Right lobe of liver (tissue), 6 donors: ENCODE data around the gene ZNF574. TPM values are rescaled to one million over a fixed set of nuclear protein-coding genes. Genes with fewer than 3 reads are reported as not detected.

Source experiments
- ATAC-seq, 4 donors: fragments of 200-7000 bp; cut with Tn5 transposase; one replicate each; pipeline ENCODE4 v1.9.1; 2020; ENCODE audit warnings: mild to moderate bottlenecking in 4 of 4, moderate library complexity in 4 of 4
- DNase-seq, 3 donors: peaks; one replicate each; pipeline ENCODE4 v3.0.0-alpha.2; 2020
- H3K27ac ChIP-seq, 3 donors: fragments of 200-600 bp; one replicate each; pipeline ENCODE4 v1.8.0; 2022
- H3K27me3 ChIP-seq, 2 donors: fragments of 200-600 bp; one replicate each; pipeline ENCODE4 v1.8.0; 2022
- H3K36me3 ChIP-seq, 4 donors: fragments of 200-600 bp; sonication (generic) in 1 of 4; one replicate each; pipeline versions ENCODE4 v1.5.1 to v1.8.0; 2017 to 2022; ENCODE audit warnings: control low read depth in 1 of 4
- H3K4me1 ChIP-seq, 4 donors: fragments of 200-600 bp; sonication (generic) in 1 of 4; one replicate each; pipeline versions ENCODE4 v1.5.1 to v1.8.0; 2017 to 2022; ENCODE audit warnings: control low read depth in 1 of 4
- H3K4me3 ChIP-seq, 3 donors: fragments of 200-600 bp; one replicate each; pipeline ENCODE4 v1.8.0; 2022
- H3K9me3 ChIP-seq, 4 donors: fragments of 200-600 bp; sonication (generic) in 1 of 4; one replicate each; pipeline versions ENCODE4 v1.5.1 to v1.8.0; 2017 to 2022; ENCODE audit warnings: control low read depth in 1 of 4
- POLR2A ChIP-seq: fragments of 450-650 bp; IDR thresholded peaks from one replicate; pipeline ENCODE4 v1.6.1; 2017; ENCODE audit warnings: antibody characterized with exemption, mild to moderate bottlenecking
- WGBS: methylation state at CpG from one replicate; pipeline ENCODE4 v1.1.6; 2018; ENCODE audit warnings: low coverage, low lambda C conversion rate; ENCODE audit not compliant: insufficient coverage; ENCODE audit errors: missing lambda C conversion rate; 5-methylcytosine and 5-hydroxymethylcytosine counted together
- intact Hi-C, 2 donors: fragments of 100-400 bp; cut with DNase I; formaldehyde crosslinking; loops; one replicate each; pipeline versions ENCODE4 v1.11.2 to v1.14.1; 2022
- total RNA-seq, 6 experiments: library from RNA; depleted of rRNA in 2 of 6; stranded (reverse); fragments of >200 nt in 2 of 6; fragmentation: NEBNext Ultra II Directional in 3 of 6; extraction: Animal tissue kit (Norgen Biotek cat#: 25700) in 3 of 6; gene quantifications; one replicate each; pipeline versions ENCODE4 v1.1.0 to v1.2.4, GENCODE V29; 2016 to 2023
- TF ChIP-seq, protein P1 (sequence below), 4 donors: fragments of 200-600 bp in 3 of 4; fragments of 450-650 bp in 1 of 4; IDR thresholded peaks; one replicate each; pipeline versions ENCODE4 v1.5.1 to v1.8.0; 2016 to 2022; ENCODE audit warnings: antibody characterized with exemption in 4 of 4, mild to moderate bottlenecking in 2 of 4
- donor health status: DM: no; HTN: yes; CAD: no.
- donor health status: DM: no; HTN: no; CAD: no.
- donor health status: DM: no; HTN: no; CAD: no.
- donor health status: DM: no; HTN: yes; CAD: no.
- donor health status: DM: no; HTN: yes; CAD: no.

The ZNF574 gene
- total RNA-seq, 6 experiments from 2014 or later = 4.3 to 5.8 (median 4.7) TPM

DNA sequence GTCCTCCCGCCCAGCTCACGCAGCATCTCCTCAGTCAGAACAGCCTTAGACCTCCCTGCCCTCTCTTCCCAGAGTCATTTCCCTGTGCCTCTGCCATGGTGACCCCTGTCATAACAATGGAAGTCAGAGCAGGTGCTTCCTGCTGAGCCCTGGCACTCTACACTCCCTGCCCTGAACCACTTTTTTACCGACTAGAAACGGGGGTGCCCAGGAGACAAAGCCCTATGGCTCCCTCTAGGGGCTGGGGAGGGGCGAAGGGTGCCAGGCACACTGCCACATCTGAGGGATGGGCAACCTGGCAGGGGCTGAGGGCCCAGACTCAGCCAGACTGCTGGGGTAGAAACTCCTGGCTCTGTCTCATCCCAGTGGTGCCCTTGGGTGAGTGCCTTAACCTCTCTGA, 16.4 kb downstream of the ZNF574 start:
- DNase-seq (no peak), ATAC-seq (peak; percentile 28 to 62 (median 50))
- Histone ChIP-seq H3K4me1 (no peaks in the 10 kb centered on the region), H3K27ac (no peak overlapping the region), H3K36me3 (no peaks in the 10 kb centered on the region), H3K9me3 (no peaks in the 10 kb centered on the region), H3K27me3 (no peaks in the 10 kb centered on the region), H3K4me3 (no peak overlapping the region)
- no peak for TF ChIP-seq POLR2A
- TF ChIP-seq, protein P1, sequence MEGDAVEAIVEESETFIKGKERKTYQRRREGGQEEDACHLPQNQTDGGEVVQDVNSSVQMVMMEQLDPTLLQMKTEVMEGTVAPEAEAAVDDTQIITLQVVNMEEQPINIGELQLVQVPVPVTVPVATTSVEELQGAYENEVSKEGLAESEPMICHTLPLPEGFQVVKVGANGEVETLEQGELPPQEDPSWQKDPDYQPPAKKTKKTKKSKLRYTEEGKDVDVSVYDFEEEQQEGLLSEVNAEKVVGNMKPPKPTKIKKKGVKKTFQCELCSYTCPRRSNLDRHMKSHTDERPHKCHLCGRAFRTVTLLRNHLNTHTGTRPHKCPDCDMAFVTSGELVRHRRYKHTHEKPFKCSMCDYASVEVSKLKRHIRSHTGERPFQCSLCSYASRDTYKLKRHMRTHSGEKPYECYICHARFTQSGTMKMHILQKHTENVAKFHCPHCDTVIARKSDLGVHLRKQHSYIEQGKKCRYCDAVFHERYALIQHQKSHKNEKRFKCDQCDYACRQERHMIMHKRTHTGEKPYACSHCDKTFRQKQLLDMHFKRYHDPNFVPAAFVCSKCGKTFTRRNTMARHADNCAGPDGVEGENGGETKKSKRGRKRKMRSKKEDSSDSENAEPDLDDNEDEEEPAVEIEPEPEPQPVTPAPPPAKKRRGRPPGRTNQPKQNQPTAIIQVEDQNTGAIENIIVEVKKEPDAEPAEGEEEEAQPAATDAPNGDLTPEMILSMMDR (IDR thresholded peaks at IDR 0.05) = peak in 3 of 4 donors; percentile 30 to 44 (median 35)
- intact Hi-C loops = no loop called here
- WGBS = 0% methylated on average over 2 of the region's 5 CpGs

DNA sequence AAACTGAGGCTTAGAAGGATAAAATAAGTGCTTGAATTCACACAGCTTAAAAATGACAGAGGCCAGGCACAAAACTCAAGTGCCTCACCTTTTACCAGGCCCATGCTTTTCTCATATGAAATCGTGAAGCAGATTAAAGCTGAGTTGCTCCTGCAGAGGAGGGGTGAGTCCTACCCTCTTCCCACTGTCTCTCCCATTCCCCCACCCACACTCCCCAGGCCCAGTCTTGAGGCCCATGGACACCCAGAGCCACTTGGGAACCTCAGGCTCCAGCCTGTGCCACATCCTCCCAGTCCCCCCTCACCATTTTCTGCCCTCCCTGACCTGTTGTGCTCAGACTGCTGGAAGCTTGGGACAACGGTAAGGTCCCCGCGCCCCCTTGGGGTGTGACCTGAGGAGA, 17.5 kb downstream of the ZNF574 start:
- WGBS = 61% methylated on average over 2 of the region's 4 CpGs

DNA sequence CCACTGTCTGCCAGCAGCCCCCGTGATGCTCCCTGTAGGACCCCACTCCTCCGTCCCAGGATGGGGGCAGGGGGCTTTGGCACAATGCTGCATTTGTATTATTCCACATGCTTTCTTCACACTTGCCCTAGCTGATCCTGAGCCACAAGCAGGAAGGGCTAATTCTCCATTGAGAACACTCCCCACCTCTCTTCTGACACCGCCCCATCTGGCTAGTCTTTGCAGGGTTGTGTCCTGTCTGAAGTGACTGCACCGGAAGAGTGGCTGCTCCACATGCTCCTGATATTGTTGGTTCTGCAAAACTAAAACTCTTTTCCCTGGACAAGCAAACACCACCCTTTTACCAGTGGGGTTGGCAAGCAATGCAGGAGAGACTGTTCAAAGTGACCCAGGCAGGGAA, 18.0 kb downstream of the ZNF574 start:
- TF ChIP-seq, protein P1 (IDR thresholded peaks at IDR 0.05) = no peak
- no peak for TF ChIP-seq POLR2A
- 60% methylated on average over 1 of the region's 4 CpGs for WGBS
- Histone ChIP-seq H3K4me3 (no peak overlapping the region), H3K27me3 (no peaks in the 10 kb centered on the region), H3K27ac (no peak overlapping the region), H3K4me1 (no peaks in the 10 kb centered on the region), H3K9me3 (no peaks in the 10 kb centered on the region), H3K36me3 (no peaks in the 10 kb centered on the region)
- intact Hi-C loops = no loop called here
- no peak for DNase-seq
- ATAC-seq = no peak

More for the DNA sequence above, 17.5 kb downstream of the ZNF574 start:
- Histone ChIP-seq H3K9me3 (no peaks in the 10 kb centered on the region), H3K27ac (no peak overlapping the region), H3K4me1 (no peaks in the 10 kb centered on the region), H3K36me3 (no peaks in the 10 kb centered on the region), H3K27me3 (no peaks in the 10 kb centered on the region), H3K4me3 (no peak overlapping the region)
- DNase-seq (no peak), ATAC-seq (no peak)
- TF ChIP-seq POLR2A = no peak
- TF ChIP-seq, protein P1 (IDR thresholded peaks at IDR 0.05) = no peak
- intact Hi-C loops = no loop called here

DNA sequence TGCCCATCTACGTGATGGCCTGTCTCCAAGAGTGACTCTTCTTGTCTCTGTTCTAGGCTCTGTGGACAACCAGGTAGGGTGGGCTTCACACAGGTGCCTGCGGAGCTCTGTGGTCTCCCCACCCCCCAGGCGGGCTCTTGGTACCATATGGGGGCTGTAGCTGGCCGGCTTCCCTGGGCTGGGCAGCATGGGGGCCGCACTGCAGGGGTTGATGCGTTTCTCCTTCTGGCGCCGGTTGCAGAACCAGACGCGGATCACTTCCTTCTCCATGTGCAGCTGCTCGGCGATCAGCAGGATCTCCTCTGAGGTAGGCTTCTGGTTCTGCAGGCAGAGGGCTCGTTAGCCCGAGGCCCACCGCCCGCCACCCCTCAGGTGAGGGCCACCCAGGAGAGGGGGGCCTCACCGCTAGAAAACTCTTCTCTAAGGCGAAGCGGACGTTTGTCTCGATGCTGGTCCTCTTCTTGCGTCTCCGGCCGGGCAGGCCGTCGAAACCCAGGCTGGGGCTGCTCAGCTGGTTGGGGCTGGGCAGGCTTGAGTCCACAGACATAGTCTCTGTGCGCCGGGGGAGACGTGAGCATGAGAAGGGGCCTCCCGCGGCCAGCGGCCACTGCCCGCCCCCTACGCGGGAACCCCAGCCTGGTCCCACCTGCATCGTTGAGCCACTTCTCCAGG, 19.3 kb downstream of the ZNF574 start:
- Histone ChIP-seq H3K9me3 (no peaks in the 10 kb centered on the region), H3K36me3 (no peaks in the 10 kb centered on the region), H3K4me1 (no peaks in the 10 kb centered on the region), H3K27me3 (no peaks in the 10 kb centered on the region), H3K27ac (no peak overlapping the region), H3K4me3 (no peak overlapping the region)
- ATAC-seq = no peak
- TF ChIP-seq, protein P1 (IDR thresholded peaks at IDR 0.05) = no peak
- TF ChIP-seq POLR2A = no peak
- DNase-seq = no peak
- 88% methylated on average over 6 of the region's 36 CpGs for WGBS
- intact Hi-C loops = no loop called here
